ENCODE measurements around the gene SCD5. TPM values are rescaled to one million over a fixed set of nuclear protein-coding genes. Genes with fewer than 3 reads are reported as not detected.

The SCD5 gene
- total RNA-seq, 1 donor, result 18.0 TPM

- TF ChIP-seq CTCF (IDR thresholded peaks at IDR 0.05; ENCODE audit: insufficient read depth, low read length), result no peak
- H3K4me3 ChIP-seq (ENCODE audit: low read depth, low read length), result no peak overlapping the region
- no peak for DNase-seq (ENCODE audit: low read depth)
Measured at GRCh38 chr4:82705928-82706300, 92.7 kb downstream of the SCD5 start.

- no peak for DNase-seq (ENCODE audit: low read depth)
- TF ChIP-seq CTCF (IDR thresholded peaks at IDR 0.05; ENCODE audit: insufficient read depth, low read length), result no peak
Measured at GRCh38 chr4:82705169-82705927, 93.2 kb downstream of the SCD5 start.

GRCh38 chr4:82704156-82704555, 94.4 kb downstream of the SCD5 start:
- no peak for TF ChIP-seq CTCF (IDR thresholded peaks at IDR 0.05; ENCODE audit: insufficient read depth, low read length)
- no peak overlapping the region for H3K4me3 ChIP-seq (ENCODE audit: low read depth, low read length)
- no peak for DNase-seq (ENCODE audit: low read depth)

More at GRCh38 chr4:82705169-82705927, 93.2 kb downstream of the SCD5 start:
- H3K4me3 ChIP-seq (ENCODE audit: low read depth, low read length), result no peak overlapping the region

- TF ChIP-seq CTCF (IDR thresholded peaks at IDR 0.05; ENCODE audit: insufficient read depth, low read length), result no peak
- no peak overlapping the region for H3K4me3 ChIP-seq (ENCODE audit: low read depth, low read length)
- no peak for DNase-seq (ENCODE audit: low read depth)
Measured at GRCh38 chr4:82698412-82698811, 100.2 kb downstream of the SCD5 start.

GRCh38 chr4:82697561-82697960, 101.0 kb downstream of the SCD5 start:
- H3K4me3 ChIP-seq (ENCODE audit: low read depth, low read length), result no peak overlapping the region
- no peak for DNase-seq (ENCODE audit: low read depth)
- TF ChIP-seq CTCF (IDR thresholded peaks at IDR 0.05; ENCODE audit: insufficient read depth, low read length), result no peak

GRCh38 chr4:82696117-82696860, 102.3 kb downstream of the SCD5 start:
- no peak overlapping the region for H3K4me3 ChIP-seq (ENCODE audit: low read depth, low read length)
- TF ChIP-seq CTCF (IDR thresholded peaks at IDR 0.05; ENCODE audit: insufficient read depth, low read length), result no peak
- DNase-seq (ENCODE audit: low read depth), result no peak
